Pancreas (tissue), 10 donors: Measurements from ENCODE around the gene SNX18. TPM values are rescaled to one million over a fixed set of nuclear protein-coding genes. Genes with fewer than 3 reads are reported as not detected.
A peak's percentile ranks its signal among the peaks of the same experiment; 100 is the strongest.

Experiments used
- ATAC-seq, 4 donors: fragments of 200-7000 bp; cut with Tn5 transposase; one replicate each; pipeline versions ENCODE4 v1.8.0 to v1.9.1; 2020; ENCODE audit warnings: mild to moderate bottlenecking in 4 of 4, moderate library complexity in 4 of 4
- DNase-seq, 6 donors: peaks; one replicate each; pipeline ENCODE4 v3.0.0-alpha.2; 2020
- FAIRE-seq: peaks from 2 replicates; lab custom pipeline; 2012; peaks lifted over from hg19 to GRCh38; lab: Jason Lieb, UNC
- H3K27ac ChIP-seq, 4 donors: fragments of 200-600 bp; sonication (generic); 1 replicate in 3 of 4; 2 replicates in 1 of 4; pipeline versions ENCODE4 v1.5.0 to v1.8.0; 2020
- H3K27me3 ChIP-seq, 4 donors: fragments of 200-600 bp; one replicate each; pipeline ENCODE4 v1.8.0; 2021
- H3K36me3 ChIP-seq, 3 donors: fragments of 200-600 bp; sonication (generic) in 1 of 3; one replicate each; pipeline versions ENCODE4 v1.5.0 to v1.8.0; 2020 to 2021
- H3K4me1 ChIP-seq, 3 donors: fragments of 200-600 bp; one replicate each; pipeline ENCODE4 v1.8.0; 2021
- H3K4me3 ChIP-seq, 4 donors: fragments of 200-600 bp; sonication (generic) in 2 of 4; one replicate each; pipeline versions ENCODE4 v1.5.0 to v1.8.0; 2020 to 2021
- H3K9me3 ChIP-seq, 4 donors: fragments of 200-600 bp; one replicate each; pipeline ENCODE4 v1.8.0; 2021
- WGBS, 2 donors: extraction: QIAGEN DNeasy Blood & Tissue Kit; methylation state at CpG; one replicate each; pipeline ENCODE4 v1.1.7; 2013; 5-methylcytosine and 5-hydroxymethylcytosine counted together
- intact Hi-C, 3 donors: fragments of 100-400 bp; cut with DNase I; formaldehyde crosslinking; loops; one replicate each; pipeline versions ENCODE4 v1.11.1 to v1.14.2; 2022
- polyA plus RNA-seq, 2 donors: library from polyadenylated mRNA; stranded (reverse); fragments of 200-250 nt; gene quantifications; one replicate each; pipeline ENCODE4 v1.2.3, GENCODE V29; 2013
- total RNA-seq, 6 donors: library from RNA; stranded (reverse); fragmentation: NEBNext Ultra II Directional in 4 of 6; extraction: Animal tissue kit (Norgen Biotek cat#: 25700) in 4 of 6; gene quantifications; one replicate each; pipeline versions ENCODE4 v1.2.1 to v1.2.4, GENCODE V29; 2021 to 2023
- TF ChIP-seq, protein P1 (sequence below), 4 donors: fragments of 200-600 bp; sonication (generic) in 3 of 4; IDR thresholded peaks; one replicate each; pipeline versions ENCODE4 v1.5.0 to v1.8.0; 2021; ENCODE audit warnings: antibody characterized with exemption in 4 of 4
- donor health status: healthy with polysubstance abuse.
- donor health status: DM: no; HTN: no; CAD: no; lungs with moderate emphysema.
- donor health status: DM: no; HTN: no; CAD: no.
- donor health status: control.
- donor health status: control.
- donor health status: Bipolar disorder and iron deficiency.
- donor health status: DM: yes; HTN: yes; CAD: no.
- donor health status: DM: no; HTN: no; CAD: no.
- donor health status: DM: no; HTN: no; CAD: no.
- donor health status: DM: yes; HTN: yes; CAD: no.

The SNX18 gene
- total and polyA plus RNA-seq, 8 donors = 2.9 to 20.0 (median 12.1) TPM

- H3K4me3 ChIP-seq = no peak overlapping the region
- no peaks in the 10 kb centered on the region for H3K27me3 ChIP-seq
- intact Hi-C loops = no loop called here
- no peak overlapping the region for H3K27ac ChIP-seq
- no peaks in the 10 kb centered on the region for H3K4me1 ChIP-seq
- ATAC-seq = peak in 3 of 4 donors; percentile 36 to 73 (median 39)
- no peaks in the 10 kb centered on the region for H3K36me3 ChIP-seq
- TF ChIP-seq, protein P1, sequence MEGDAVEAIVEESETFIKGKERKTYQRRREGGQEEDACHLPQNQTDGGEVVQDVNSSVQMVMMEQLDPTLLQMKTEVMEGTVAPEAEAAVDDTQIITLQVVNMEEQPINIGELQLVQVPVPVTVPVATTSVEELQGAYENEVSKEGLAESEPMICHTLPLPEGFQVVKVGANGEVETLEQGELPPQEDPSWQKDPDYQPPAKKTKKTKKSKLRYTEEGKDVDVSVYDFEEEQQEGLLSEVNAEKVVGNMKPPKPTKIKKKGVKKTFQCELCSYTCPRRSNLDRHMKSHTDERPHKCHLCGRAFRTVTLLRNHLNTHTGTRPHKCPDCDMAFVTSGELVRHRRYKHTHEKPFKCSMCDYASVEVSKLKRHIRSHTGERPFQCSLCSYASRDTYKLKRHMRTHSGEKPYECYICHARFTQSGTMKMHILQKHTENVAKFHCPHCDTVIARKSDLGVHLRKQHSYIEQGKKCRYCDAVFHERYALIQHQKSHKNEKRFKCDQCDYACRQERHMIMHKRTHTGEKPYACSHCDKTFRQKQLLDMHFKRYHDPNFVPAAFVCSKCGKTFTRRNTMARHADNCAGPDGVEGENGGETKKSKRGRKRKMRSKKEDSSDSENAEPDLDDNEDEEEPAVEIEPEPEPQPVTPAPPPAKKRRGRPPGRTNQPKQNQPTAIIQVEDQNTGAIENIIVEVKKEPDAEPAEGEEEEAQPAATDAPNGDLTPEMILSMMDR (IDR thresholded peaks at IDR 0.05) = no peak
- WGBS, 2 donors = 79 to 90% methylated on average over 1 of the region's 1 CpG
- no peaks in the 10 kb centered on the region for H3K9me3 ChIP-seq
- FAIRE-seq = no peak
- no peak for DNase-seq
Observed at GRCh38 chr5:54547711-54548250, 30.2 kb downstream of the SNX18 start.

- Histone ChIP-seq H3K36me3 (no peaks in the 10 kb centered on the region), H3K4me3 (no peak overlapping the region)
Observed at GRCh38 chr5:54548565-54548964, 31.0 kb downstream of the SNX18 start.

GRCh38 chr5:54551292-54551691 is 33.7 kb downstream of the SNX18 start:
- no peak overlapping the region for H3K4me3 ChIP-seq
- intact Hi-C loops = no loop called here
- no peak overlapping the region for H3K27ac ChIP-seq
- no peaks in the 10 kb centered on the region for H3K9me3 ChIP-seq
- H3K36me3 ChIP-seq = no peaks in the 10 kb centered on the region
- H3K4me1 ChIP-seq = no peaks in the 10 kb centered on the region
- no peaks in the 10 kb centered on the region for H3K27me3 ChIP-seq
- TF ChIP-seq, protein P1 (IDR thresholded peaks at IDR 0.05) = no peak
- ATAC-seq (no peak), DNase-seq (no peak), FAIRE-seq (no peak)
- WGBS, 2 donors = 87 to 94% methylated on average over 8 of the region's 8 CpGs

More at GRCh38 chr5:54548565-54548964, 31.0 kb downstream of the SNX18 start:
- Histone ChIP-seq H3K27ac (no peak overlapping the region), H3K9me3 (no peaks in the 10 kb centered on the region), H3K4me1 (no peaks in the 10 kb centered on the region), H3K27me3 (no peaks in the 10 kb centered on the region)
- WGBS, 2 donors = 79 to 91% methylated on average over 2 of the region's 2 CpGs
- no peak for ATAC-seq
- no peak for FAIRE-seq
- TF ChIP-seq, protein P1 (IDR thresholded peaks at IDR 0.05) = no peak
- no peak for DNase-seq
- intact Hi-C loops = no loop called here

DNA sequence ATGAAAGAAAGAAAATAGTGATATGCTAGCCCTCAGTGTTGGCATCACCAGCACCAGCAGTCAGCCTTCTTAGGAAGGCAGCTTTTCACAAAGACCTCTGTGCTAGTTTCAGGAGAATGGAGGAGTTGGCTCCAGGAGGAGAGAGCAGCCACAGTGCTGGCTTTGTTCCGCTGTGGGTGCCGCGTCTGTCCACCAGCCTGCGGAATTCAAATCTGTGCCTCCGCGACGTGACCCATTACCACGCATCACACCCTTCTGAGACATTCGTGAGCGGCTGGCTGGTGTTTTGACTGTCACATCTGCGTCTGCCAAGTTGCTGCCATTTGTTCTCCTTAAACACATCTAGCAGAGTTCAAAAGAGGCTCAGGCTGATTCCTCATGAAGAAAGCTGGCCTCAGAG is 34.4 kb downstream of the SNX18 start:
- Histone ChIP-seq H3K36me3 (no peaks in the 10 kb centered on the region), H3K27ac (no peak overlapping the region), H3K4me1 (no peaks in the 10 kb centered on the region), H3K9me3 (no peaks in the 10 kb centered on the region), H3K27me3 (no peaks in the 10 kb centered on the region), H3K4me3 (no peak overlapping the region)
- TF ChIP-seq, protein P1 (IDR thresholded peaks at IDR 0.05) = no peak
- FAIRE-seq (no peak), ATAC-seq (no peak), DNase-seq (no peak)
- 89 to 96% methylated on average over 11 of the region's 11 CpGs for WGBS, 2 donors
- intact Hi-C loops = no loop called here

- H3K4me1 ChIP-seq = no peaks in the 10 kb centered on the region
- DNase-seq (no peak), ATAC-seq (no peak), FAIRE-seq (no peak)
- no peaks in the 10 kb centered on the region for H3K27me3 ChIP-seq
- H3K27ac ChIP-seq = no peak overlapping the region
- TF ChIP-seq, protein P1 (IDR thresholded peaks at IDR 0.05) = no peak
- WGBS, 2 donors = 97% methylated on average over 7 of the region's 7 CpGs
- no peaks in the 10 kb centered on the region for H3K9me3 ChIP-seq
- no peak overlapping the region for H3K4me3 ChIP-seq
- no peaks in the 10 kb centered on the region for H3K36me3 ChIP-seq
- intact Hi-C loops = no loop called here
Observed at GRCh38 chr5:54552446-54552845, 34.9 kb downstream of the SNX18 start.
